HL-60 (cell line): ENCODE results near the gene OXER1.

Experiments used
- DNase-seq, 2 experiments: peaks; one replicate each; pipeline ENCODE4 v3.0.0-alpha.2; 2010 to 2020; ENCODE audit warnings: low read depth in 1 of 2, low spot score in 1 of 2
- H3K27ac ChIP-seq: fragments of 250-450 bp; sonication (Bioruptor Pico); replicated peaks from 2 replicates; pipeline ENCODE4 v1.5.1; 2020; ENCODE audit warnings: mild to moderate bottlenecking, moderate library complexity
- H3K27me3 ChIP-seq: fragments of 250-450 bp; sonication (Bioruptor Pico); 2 replicates; pipeline ENCODE4 v1.5.1; 2021; ENCODE audit warnings: mild to moderate bottlenecking, moderate library complexity; ENCODE audit not compliant: insufficient read depth, poor library complexity, severe bottlenecking
- H3K4me3 ChIP-seq: replicated peaks from 2 replicates; pipeline ENCODE4 v1.5.1; 2011; ENCODE audit warnings: mild to moderate bottlenecking, control low read depth, low read length; ENCODE audit not compliant: insufficient read depth
- CTCF ChIP-seq: IDR thresholded peaks from one replicate; pipeline ENCODE4 v1.5.1; 2011; ENCODE audit warnings: low read length, control low read depth, inconsistent platforms; ENCODE audit not compliant: insufficient read depth
- GABPA ChIP-seq: IDR thresholded peaks from 2 replicates; pipeline ENCODE4 v1.6.1; 2012; ENCODE audit warnings: low read depth
- POLR2AphosphoS5 ChIP-seq: IDR thresholded peaks from 2 replicates; pipeline ENCODE4 v1.6.1; 2012; ENCODE audit warnings: low read depth
- REST ChIP-seq: IDR thresholded peaks from 2 replicates; pipeline ENCODE4 v1.6.1; 2012; ENCODE audit warnings: low read depth; ENCODE audit not compliant: insufficient replicate concordance
- SPI1 ChIP-seq: IDR thresholded peaks from 2 replicates; pipeline ENCODE4 v1.6.1; 2012; ENCODE audit warnings: low read depth, mild to moderate bottlenecking, borderline replicate concordance

Gene OXER1

GRCh38 chr2:42748840-42749239, 15.1 kb downstream of the OXER1 start:
- no peak for TF ChIP-seq CTCF
- TF ChIP-seq SPI1, result no peak
- no peak for TF ChIP-seq GABPA
- no peak for TF ChIP-seq POLR2AphosphoS5
- peak; percentile 86 for TF ChIP-seq REST
- H3K27ac ChIP-seq, result no peak overlapping the region
- H3K27me3 ChIP-seq, result no peaks in the 10 kb centered on the region

GRCh38 chr2:42747422-42747821, 16.5 kb downstream of the OXER1 start:
- no peak overlapping the region for H3K4me3 ChIP-seq
- H3K27ac ChIP-seq, result no peak overlapping the region
- no peaks in the 10 kb centered on the region for H3K27me3 ChIP-seq
- no peak for DNase-seq
- TF ChIP-seq POLR2AphosphoS5 (no peak), GABPA (no peak)

More at GRCh38 chr2:42748840-42749239, 15.1 kb downstream of the OXER1 start:
- no peak overlapping the region for H3K4me3 ChIP-seq
- no peak for DNase-seq

GRCh38 chr2:42744545-42745082, 19.3 kb downstream of the OXER1 start:
- Histone ChIP-seq H3K4me3 (no peak overlapping the region), H3K27me3 (no peaks in the 10 kb centered on the region), H3K27ac (no peak overlapping the region)
- TF ChIP-seq POLR2AphosphoS5 (no peak), REST (no peak), CTCF (no peak), SPI1 (no peak), GABPA (no peak)
- no peak for DNase-seq

- TF ChIP-seq GABPA, result no peak
- no peak for TF ChIP-seq POLR2AphosphoS5
- TF ChIP-seq SPI1, result no peak
- no peak for TF ChIP-seq CTCF
- TF ChIP-seq REST, result no peak
- Histone ChIP-seq H3K27ac (no peak overlapping the region), H3K4me3 (no peak overlapping the region), H3K27me3 (no peaks in the 10 kb centered on the region)
- no peak for DNase-seq
These were observed 20.3 kb downstream of the OXER1 start for GRCh38 chr2:42743659-42743990.
